Right atrium auricular region (tissue), 2 donors: ENCODE measurements around the gene CCNY. TPM values are rescaled to one million over a fixed set of nuclear protein-coding genes. Genes with fewer than 3 reads are reported as not detected.

Source experiments
- DNase-seq: peaks from one replicate; pipeline ENCODE4 v3.0.0-alpha.2; 2019; ENCODE audit warnings: low spot score
- H3K27ac ChIP-seq, 2 donors: fragments of 200-600 bp; sonication (generic); 1 replicate in 1 of 2; 2 replicates in 1 of 2; pipeline ENCODE4 v1.5.1; 2016 to 2019
- H3K27me3 ChIP-seq, 2 donors: fragments of 200-600 bp; sonication (generic); one replicate each; pipeline versions ENCODE4 v1.5.1 to v1.6.0; 2017 to 2019
- H3K36me3 ChIP-seq: fragments of 200-600 bp; sonication (generic); one replicate; pipeline ENCODE4 v1.5.1; 2016
- H3K4me1 ChIP-seq, 2 donors: fragments of 200-600 bp; sonication (generic); one replicate each; pipeline versions ENCODE4 v1.5.1 to v1.6.0; 2017 to 2019
- H3K4me3 ChIP-seq, 2 donors: fragments of 200-600 bp; sonication (generic); 1 replicate in 1 of 2; 2 replicates in 1 of 2; pipeline ENCODE4 v1.5.1; 2017 to 2019; ENCODE audit warnings: mild to moderate bottlenecking in 1 of 2, moderate library complexity in 1 of 2
- H3K9me3 ChIP-seq, 2 donors: fragments of 200-600 bp; sonication (generic); one replicate each; pipeline ENCODE4 v1.5.1; 2019
- total RNA-seq, 2 donors: library from RNA; depleted of rRNA; stranded (reverse); fragments of >200 nt; gene quantifications; one replicate each; pipeline ENCODE4 v1.1.0, GENCODE V29; 2016
- TF ChIP-seq, protein P1 (sequence below), 2 donors: fragments of 200-600 bp; sonication (generic); IDR thresholded peaks; one replicate each; pipeline ENCODE4 v1.5.1; 2019; ENCODE audit warnings: antibody characterized with exemption in 2 of 2

CCNY gene
- total RNA-seq, 2 donors from 2014 or later = 35.6 to 58.1 TPM

DNA sequence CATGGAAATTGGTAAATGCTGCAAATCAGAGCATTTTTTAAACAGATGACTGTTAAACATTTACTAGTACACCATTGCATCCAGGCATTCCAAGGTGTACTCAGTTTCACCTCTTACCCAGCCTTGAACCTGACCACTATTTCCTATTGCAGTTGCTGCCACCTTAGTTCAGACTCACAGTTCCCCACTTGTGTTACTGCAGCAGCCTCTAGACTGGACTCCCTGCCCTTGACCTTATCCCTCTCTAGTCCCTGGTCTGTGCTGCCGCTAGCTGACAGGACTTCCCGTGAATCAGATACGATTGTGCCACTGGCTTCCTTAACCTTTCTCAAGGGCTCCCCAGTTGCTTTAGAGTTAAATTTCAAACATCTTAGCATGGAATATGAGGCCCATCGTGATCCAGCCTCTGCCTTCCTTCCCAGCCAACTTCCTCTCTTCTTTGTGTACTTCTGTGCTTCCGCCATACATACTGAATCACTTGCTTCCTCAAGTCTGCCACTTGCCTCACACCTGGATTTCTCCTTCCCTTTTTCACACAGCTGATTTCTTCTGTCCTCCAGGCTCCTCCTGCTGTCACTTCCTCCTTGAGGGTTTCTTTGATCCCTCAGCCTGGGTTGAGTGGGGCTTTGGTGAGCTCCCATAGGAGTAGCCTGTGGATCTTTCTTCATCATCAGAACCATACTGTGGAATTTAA is 150.1 kb downstream of the CCNY start:
- H3K9me3 ChIP-seq = no peaks in the 10 kb centered on the region
- TF ChIP-seq, protein P1, sequence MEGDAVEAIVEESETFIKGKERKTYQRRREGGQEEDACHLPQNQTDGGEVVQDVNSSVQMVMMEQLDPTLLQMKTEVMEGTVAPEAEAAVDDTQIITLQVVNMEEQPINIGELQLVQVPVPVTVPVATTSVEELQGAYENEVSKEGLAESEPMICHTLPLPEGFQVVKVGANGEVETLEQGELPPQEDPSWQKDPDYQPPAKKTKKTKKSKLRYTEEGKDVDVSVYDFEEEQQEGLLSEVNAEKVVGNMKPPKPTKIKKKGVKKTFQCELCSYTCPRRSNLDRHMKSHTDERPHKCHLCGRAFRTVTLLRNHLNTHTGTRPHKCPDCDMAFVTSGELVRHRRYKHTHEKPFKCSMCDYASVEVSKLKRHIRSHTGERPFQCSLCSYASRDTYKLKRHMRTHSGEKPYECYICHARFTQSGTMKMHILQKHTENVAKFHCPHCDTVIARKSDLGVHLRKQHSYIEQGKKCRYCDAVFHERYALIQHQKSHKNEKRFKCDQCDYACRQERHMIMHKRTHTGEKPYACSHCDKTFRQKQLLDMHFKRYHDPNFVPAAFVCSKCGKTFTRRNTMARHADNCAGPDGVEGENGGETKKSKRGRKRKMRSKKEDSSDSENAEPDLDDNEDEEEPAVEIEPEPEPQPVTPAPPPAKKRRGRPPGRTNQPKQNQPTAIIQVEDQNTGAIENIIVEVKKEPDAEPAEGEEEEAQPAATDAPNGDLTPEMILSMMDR (IDR thresholded peaks at IDR 0.05) = no peak
- no peak overlapping the region for H3K4me3 ChIP-seq
- no peak for DNase-seq
- H3K36me3 ChIP-seq = no peaks in the 10 kb centered on the region
- H3K27ac ChIP-seq = peak overlapping the region in 1 of 2 donors; percentile 11
- H3K4me1 ChIP-seq = peaks cover 0 to 8% of the 10 kb centered on the region in 2 donors
- H3K27me3 ChIP-seq = no peaks in the 10 kb centered on the region

DNA sequence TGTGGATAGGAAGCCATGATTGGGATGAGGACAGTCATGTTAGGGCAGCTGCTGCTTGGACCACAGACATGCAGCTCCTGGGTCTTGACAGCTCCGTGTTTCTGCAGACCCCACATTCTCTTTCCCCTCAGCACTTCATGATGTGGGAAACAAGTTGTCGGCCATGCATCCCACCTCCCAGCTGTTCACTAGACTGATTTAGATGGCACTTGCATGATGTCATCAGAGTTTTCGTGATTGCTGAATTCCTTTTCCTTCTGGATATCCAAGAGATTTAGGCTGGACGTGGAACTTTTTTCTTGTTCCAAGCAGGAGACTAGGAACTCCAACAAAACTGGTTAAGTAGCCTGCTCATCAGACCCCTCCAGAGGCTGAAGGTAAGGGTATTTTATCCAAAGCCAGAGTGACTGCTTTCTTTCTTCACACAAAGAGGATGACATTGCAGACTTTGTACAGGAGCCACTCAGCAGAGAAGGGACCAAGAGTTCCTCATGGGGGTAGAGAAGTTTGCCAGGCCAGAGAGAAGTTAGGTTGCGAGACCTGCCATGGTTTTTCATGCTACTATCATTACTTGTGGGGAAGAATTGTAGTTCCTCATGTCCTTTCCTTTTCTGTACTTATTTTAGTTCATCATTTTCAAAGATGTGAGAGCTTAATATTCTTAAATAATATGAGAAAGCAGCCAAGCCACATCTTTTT is 151.2 kb downstream of the CCNY start:
- no peak for DNase-seq
- Histone ChIP-seq H3K9me3 (no peaks in the 10 kb centered on the region), H3K36me3 (no peaks in the 10 kb centered on the region), H3K4me3 (no peak overlapping the region), H3K4me1 (peaks cover 0 to 12% of the 10 kb centered on the region in 2 donors), H3K27me3 (no peaks in the 10 kb centered on the region), H3K27ac (peak overlapping the region in 1 of 2 donors; percentile 11)
- TF ChIP-seq, protein P1 (IDR thresholded peaks at IDR 0.05) = no peak

DNA sequence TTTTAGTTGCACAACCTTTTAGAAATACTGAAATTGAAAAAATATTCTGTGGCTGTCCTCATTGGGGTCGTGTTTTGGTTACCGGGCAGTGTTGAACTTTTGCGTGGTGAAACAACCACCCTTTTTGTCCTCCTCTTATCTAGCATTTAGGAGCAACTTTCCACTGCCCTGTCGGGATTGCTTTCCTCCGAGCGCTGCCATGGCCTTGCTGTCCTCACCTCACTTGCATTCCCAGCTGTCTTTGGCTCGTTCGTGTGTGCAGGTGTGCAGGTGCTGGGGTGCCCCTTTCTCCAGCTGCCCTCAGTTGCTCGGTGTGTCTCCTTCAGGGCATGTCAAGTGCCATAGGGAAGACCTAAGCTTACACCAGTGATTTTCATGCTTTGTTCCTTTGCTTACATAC is 151.9 kb downstream of the CCNY start:
- Histone ChIP-seq H3K36me3 (no peaks in the 10 kb centered on the region), H3K9me3 (no peaks in the 10 kb centered on the region), H3K4me3 (no peak overlapping the region), H3K4me1 (peaks cover 0 to 20% of the 10 kb centered on the region in 2 donors), H3K27me3 (no peaks in the 10 kb centered on the region), H3K27ac (no peak overlapping the region)
- TF ChIP-seq, protein P1 (IDR thresholded peaks at IDR 0.05) = no peak
- no peak for DNase-seq

DNA sequence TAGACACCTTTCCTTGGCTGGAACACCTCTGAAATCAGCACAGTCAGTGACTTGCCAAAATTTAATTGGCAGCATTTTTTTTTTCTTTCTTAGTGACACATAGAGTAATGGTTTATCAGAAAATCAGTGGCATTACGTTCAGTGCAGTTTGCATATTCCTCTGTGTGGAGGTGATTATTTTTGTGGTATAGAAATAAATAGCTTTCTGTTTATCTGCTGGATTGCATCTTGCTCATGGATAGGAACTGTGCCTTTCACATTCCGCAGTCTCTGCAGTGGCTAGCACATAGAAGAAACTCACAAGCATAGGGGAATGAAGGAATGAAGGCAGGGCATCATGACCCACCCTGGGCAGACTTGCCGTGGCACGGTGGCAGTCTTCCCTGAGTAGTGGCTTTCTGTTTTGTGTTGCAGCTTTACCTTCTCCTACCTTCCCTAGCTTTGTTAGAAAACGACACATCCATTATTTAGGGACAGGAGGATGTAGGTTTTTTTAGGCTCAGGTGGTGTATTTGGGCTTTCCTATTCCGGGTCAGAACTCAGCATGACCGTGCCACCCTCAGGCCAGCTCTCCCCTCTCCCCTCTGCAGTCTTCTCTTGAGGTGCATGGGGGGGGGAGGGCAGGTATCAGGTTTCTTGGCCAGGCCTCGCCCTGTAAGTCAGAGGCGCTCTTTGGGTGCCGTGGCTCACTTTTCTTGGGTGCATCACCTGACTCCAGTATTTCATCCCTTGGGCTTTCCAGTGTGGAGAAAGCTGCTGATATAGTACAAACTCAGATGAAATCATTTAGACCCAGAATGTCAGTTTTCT is 156.3 kb downstream of the CCNY start:
- TF ChIP-seq, protein P1 (IDR thresholded peaks at IDR 0.05) = no peak
- Histone ChIP-seq H3K27me3 (no peaks in the 10 kb centered on the region), H3K4me3 (no peak overlapping the region), H3K36me3 (no peaks in the 10 kb centered on the region), H3K27ac (peak overlapping the region in 1 of 2 donors; percentile 2), H3K4me1 (peaks cover 0 to 47% of the 10 kb centered on the region in 2 donors), H3K9me3 (no peaks in the 10 kb centered on the region)
- DNase-seq = no peak

DNA sequence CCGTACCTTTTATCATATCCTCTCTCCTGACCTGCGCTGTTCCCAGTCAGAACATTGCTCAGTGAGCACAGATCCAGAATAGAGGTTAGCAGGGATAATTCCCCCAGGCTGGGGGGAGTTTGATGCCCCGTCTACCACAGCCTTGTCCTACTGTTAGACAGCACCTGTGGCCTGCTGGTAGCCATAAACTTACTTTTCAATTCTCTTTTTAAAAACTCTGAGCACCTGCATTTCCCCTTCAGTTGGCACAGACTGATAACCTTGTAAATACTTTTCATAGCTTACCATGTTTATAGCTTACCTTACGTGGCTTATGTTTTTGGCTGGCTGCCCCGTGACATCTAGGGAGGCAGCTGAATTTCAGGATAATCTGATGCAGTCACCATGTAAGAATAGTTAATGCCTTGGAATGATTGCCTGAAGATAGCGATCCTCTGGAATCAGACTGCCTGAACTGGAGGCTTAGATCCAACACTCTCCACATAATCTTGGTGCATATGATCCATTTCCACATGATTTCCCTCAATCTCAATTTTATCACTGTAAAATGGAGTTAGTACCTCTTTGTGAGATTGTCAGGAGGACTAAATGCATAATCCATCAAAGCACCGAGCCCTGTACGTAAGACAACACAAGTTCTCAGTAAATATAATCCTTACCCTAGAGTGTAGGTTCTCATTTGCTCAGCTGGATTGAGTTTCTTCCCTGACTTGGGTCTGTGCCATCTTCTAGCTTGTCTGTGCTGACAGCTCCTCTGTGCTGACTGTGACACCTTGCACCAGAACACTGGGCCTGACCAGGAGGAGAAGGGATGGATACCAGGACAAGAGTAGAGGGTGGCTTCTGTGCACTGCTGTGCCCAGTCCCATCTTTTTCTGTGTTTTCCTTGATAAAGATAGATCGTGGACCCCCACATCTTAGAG is 157.1 kb downstream of the CCNY start:
- peaks cover 0 to 45% of the 10 kb centered on the region in 2 donors for H3K4me1 ChIP-seq

More for the DNA sequence above, 157.1 kb downstream of the CCNY start:
- DNase-seq = no peak
- H3K36me3 ChIP-seq = no peaks in the 10 kb centered on the region
- no peaks in the 10 kb centered on the region for H3K27me3 ChIP-seq
- peak overlapping the region in 1 of 2 donors; percentile 2 for H3K27ac ChIP-seq
- TF ChIP-seq, protein P1 (IDR thresholded peaks at IDR 0.05) = no peak
- no peak overlapping the region for H3K4me3 ChIP-seq
- H3K9me3 ChIP-seq = no peaks in the 10 kb centered on the region
